HCT116 (cell line): ENCODE data around the gene EIPR1. TPM values are rescaled to one million over a fixed set of nuclear protein-coding genes. Genes with fewer than 3 reads are reported as not detected.

Source experiments
- ATAC-seq: fragments of 200-7000 bp; cut with Tn5 transposase; 2 replicates; pipeline ENCODE4 v1.9.1; 2020; ENCODE audit warnings: mild to moderate bottlenecking, moderate library complexity
- BruUV-seq: library from RNA; stranded (reverse); fragments of 400-500 nt; replicated peaks from 2 replicates; lab custom pipeline; 2021; lab: Mats Ljungman, UMichigan
- CTCF ChIA-PET: fragments of 300-600 bp; sonication (Branson Sonifier 250); formaldehyde crosslinking; loops from one replicate; lab custom pipeline; 2021; ENCODE audit warnings: antibody characterized with exemption; lab: Charles Lee
- POLR2A ChIA-PET: fragments of 300-600, 350-600 bp; sonication (Branson Sonifier 250); formaldehyde crosslinking; loops from one replicate; lab custom pipeline; 2021; ENCODE audit warnings: antibody characterized with exemption; lab: Charles Lee
- RAD21 ChIA-PET, 2 experiments: fragments of 300-600 bp; sonication (Branson Sonifier 250); formaldehyde crosslinking; loops; one replicate each; lab custom pipeline; 2023; ENCODE audit warnings: low total read pairs in 2 of 2; ENCODE audit not compliant: uncharacterized antibody in 2 of 2, unreplicated experiment in 2 of 2, low non-redundant PET in 1 of 2; lab: Charles Lee
- DNase-seq: peaks from one replicate; pipeline ENCODE4 v3.0.0-alpha.2; 2010; ENCODE audit warnings: low read depth, low spot score
- H2AFZ ChIP-seq: fragments of 200-600 bp; shearing (Covaris generic), sonication (generic); 2 replicates; pipeline ENCODE4 v1.6.1; 2017; ENCODE audit warnings: low read depth, mixed run types, mixed read lengths, antibody characterized with exemption, low read length; ENCODE audit not compliant: poor library complexity, severe bottlenecking
- H3K27ac ChIP-seq: 2 replicates; pipeline ENCODE4 v1.5.1; 2012; ENCODE audit warnings: low read depth, low read length
- H3K27me3 ChIP-seq: fragments of 200-600 bp; sonication (generic); 2 replicates; pipeline ENCODE4 v1.6.1; 2016; ENCODE audit warnings: mixed run types, low read length, mixed read lengths; ENCODE audit not compliant: insufficient read depth
- H3K36me3 ChIP-seq, 2 experiments: fragments of 200-500 bp in 1 of 2; fragments of 200-600 bp in 1 of 2; sonication (Bioruptor generic) in 1 of 2; sonication (generic) in 1 of 2; 2 replicates each; pipeline versions ENCODE4 v1.5.1 to v1.6.1; 2014 to 2016; ENCODE audit warnings: low read length in 2 of 2, inconsistent platforms in 1 of 2, mixed read lengths in 1 of 2, mixed run types in 1 of 2; ENCODE audit not compliant: insufficient read depth in 2 of 2, control insufficient read depth in 1 of 2
- H3K4me1 ChIP-seq, 2 experiments: fragments of 200-600 bp in 1 of 2; sonication (generic) in 1 of 2; 2 replicates each; pipeline versions ENCODE4 v1.5.1 to v1.6.1; 2012 to 2017; ENCODE audit warnings: low read length in 2 of 2, inconsistent platforms in 1 of 2, mild to moderate bottlenecking in 1 of 2, mixed read lengths in 1 of 2, mixed run types in 1 of 2, moderate library complexity in 1 of 2; ENCODE audit not compliant: insufficient read depth in 2 of 2, control insufficient read depth in 1 of 2
- H3K4me2 ChIP-seq: fragments of 200-600 bp; sonication (generic); 2 replicates; pipeline ENCODE4 v1.6.1; 2017; ENCODE audit warnings: mixed run types, low read length, mixed read lengths
- H3K4me3 ChIP-seq, 2 experiments: fragments of 200-600 bp in 1 of 2; sonication (generic) in 1 of 2; replicated peaks in 1 of 2; 2 replicates each; pipeline ENCODE4 v1.5.1; 2011 to 2016; ENCODE audit warnings: low read length in 2 of 2, control low read depth in 1 of 2, low read depth in 1 of 2, mild to moderate bottlenecking in 1 of 2, mixed read lengths in 1 of 2, mixed run types in 1 of 2
- H3K79me2 ChIP-seq: fragments of 200-600 bp; sonication (generic); 2 replicates; pipeline ENCODE4 v1.6.1; 2017; ENCODE audit warnings: mild to moderate bottlenecking, mixed run types, low read length, moderate library complexity, mixed read lengths; ENCODE audit not compliant: insufficient read depth
- H3K9ac ChIP-seq: fragments of 200-600 bp; sonication (generic); 2 replicates; pipeline ENCODE4 v1.6.1; 2016; ENCODE audit warnings: low read length, mixed read lengths
- H3K9me2 ChIP-seq: fragments of 200-600 bp; sonication (generic), shearing (Covaris generic); 2 replicates; pipeline ENCODE4 v1.6.1; 2017; ENCODE audit warnings: mixed run types, mild to moderate bottlenecking, moderate library complexity; ENCODE audit not compliant: insufficient read depth
- H3K9me3 ChIP-seq, 2 experiments: fragments of 200-500 bp in 1 of 2; fragments of 200-600 bp in 1 of 2; sonication (Bioruptor generic) in 1 of 2; sonication (generic) in 1 of 2; 2 replicates each; pipeline ENCODE4 v1.6.1; 2014 to 2017; ENCODE audit warnings: low read length in 2 of 2, mixed read lengths in 2 of 2, inconsistent platforms in 1 of 2, low read depth in 1 of 2, mild to moderate bottlenecking in 1 of 2, mixed run types in 1 of 2, moderate library complexity in 1 of 2; ENCODE audit not compliant: control insufficient read depth in 1 of 2, insufficient read depth in 1 of 2
- H4K20me1 ChIP-seq: fragments of 200-600 bp; sonication (generic), shearing (Covaris generic); 2 replicates; pipeline ENCODE4 v1.6.1; 2017; ENCODE audit warnings: mixed run types, mild to moderate bottlenecking, moderate library complexity; ENCODE audit not compliant: insufficient read depth
- CBX3 ChIP-seq: IDR thresholded peaks from 2 replicates; pipeline ENCODE4 v1.6.1; 2012; ENCODE audit warnings: low read depth
- CTCF ChIP-seq, 3 experiments: fragments of 200-600 bp in 1 of 3; sonication (generic) in 1 of 3; IDR thresholded peaks in 2 of 3; conservative IDR thresholded peaks in 1 of 3; 2 replicates each; pipeline ENCODE4 v1.5.1; 2012 to 2017; ENCODE audit warnings: low read depth in 2 of 3, low read length in 2 of 3, antibody characterized with exemption in 1 of 3, borderline replicate concordance in 1 of 3, control low read depth in 1 of 3, mild to moderate bottlenecking in 1 of 3, mixed read lengths in 1 of 3, mixed run types in 1 of 3, moderate library complexity in 1 of 3; ENCODE audit not compliant: insufficient read depth in 1 of 3
- EGR1 ChIP-seq: IDR thresholded peaks from 2 replicates; pipeline ENCODE4 v1.6.1; 2012; ENCODE audit warnings: low read depth
- ELF1 ChIP-seq: IDR thresholded peaks from 2 replicates; pipeline ENCODE4 v1.6.1; 2012; ENCODE audit warnings: low read depth, borderline replicate concordance
- FOSL1 ChIP-seq: IDR thresholded peaks from 2 replicates; pipeline ENCODE4 v1.6.1; 2012; ENCODE audit warnings: low read depth
- POLR2A ChIP-seq: IDR thresholded peaks from 2 replicates; pipeline ENCODE4 v1.7.0; 2011; ENCODE audit warnings: borderline replicate concordance; ENCODE audit not compliant: insufficient read depth, insufficient read length; ENCODE audit errors: extremely low read depth
- REST ChIP-seq: IDR thresholded peaks from 2 replicates; pipeline ENCODE4 v1.6.1; 2012; ENCODE audit warnings: low read depth
- SIN3A ChIP-seq: IDR thresholded peaks from 2 replicates; pipeline ENCODE4 v1.6.1; 2012; ENCODE audit warnings: low read depth
- SRF ChIP-seq: IDR thresholded peaks from 2 replicates; pipeline ENCODE4 v1.6.1; 2012; ENCODE audit warnings: low read depth
- YY1 ChIP-seq: IDR thresholded peaks from 2 replicates; pipeline ENCODE4 v1.6.1; 2011; ENCODE audit warnings: low read length, low read depth, moderate library complexity, mild to moderate bottlenecking; ENCODE audit not compliant: insufficient replicate concordance; ENCODE audit errors: extremely low read depth
- ZBTB33 ChIP-seq: IDR thresholded peaks from 2 replicates; pipeline ENCODE4 v1.6.1; 2011; ENCODE audit warnings: mild to moderate bottlenecking, low read length, moderate library complexity; ENCODE audit not compliant: insufficient replicate concordance; ENCODE audit errors: extremely low read depth
- ZNF274 ChIP-seq: fragments of 200-500 bp; sonication (Bioruptor generic); IDR thresholded peaks from 2 replicates; pipeline ENCODE4 v1.6.1; 2014; ENCODE audit warnings: mild to moderate bottlenecking, low read depth, low read length, inconsistent platforms
- intact Hi-C: fragments of 100-400 bp; cut with micrococcal nuclease; formaldehyde crosslinking; loops from 2 replicates; pipeline ENCODE4 v1.10.0; 2022
- total RNA-seq: library from RNA; stranded (reverse); gene quantifications from one replicate; pipeline ENCODE4 v1.2.1, GENCODE V29; 2021; ENCODE audit not compliant: unreplicated experiment

The EIPR1 gene
- total RNA-seq, 1 experiment from 2014 or later = 36.9 TPM

GRCh38 chr2:3379339-3379646 is 1.7 kb upstream of the EIPR1 start:
- Histone ChIP-seq H2AFZ (no peak overlapping the region), H3K27ac (peak overlapping the region; percentile 81)

GRCh38 chr2:3377279-3377611 is 373 bp downstream of the EIPR1 start:
- CTCF ChIA-PET = interaction anchor here (1.5 kb wide), 1 partner anchor 46 kb away, joined by 5 read pairs; no protein-coding TSS in a partner anchor
- intact Hi-C loops = no loop called here
- Histone ChIP-seq H3K9me3 (no peaks in the 10 kb centered on the region), H3K4me2 (peak overlapping the region; percentile 80), H3K36me3 (no peaks in the 10 kb centered on the region; a peak in 1 of 4 replicates), H3K9ac (peak overlapping the region; percentile 86), H3K4me1 (peaks cover 10 to 28% of the 10 kb centered on the region in 2 experiments; a peak in 3 of 4 replicates), H3K4me3 (peak overlapping the region; percentile 90 to 95), H3K27ac (peak overlapping the region; percentile 54), H3K79me2 (peaks cover 53% of the 10 kb centered on the region), H4K20me1 (no peaks in the 10 kb centered on the region), H3K9me2 (no peaks in the 10 kb centered on the region), H3K27me3 (no peaks in the 10 kb centered on the region), H2AFZ (no peak overlapping the region)
- ATAC-seq (peak; percentile 51), DNase-seq (peak; percentile 33)
- POLR2A ChIA-PET = interaction anchor here (0.8 to 1.2 kb wide), 2 partner anchors 141 to 201 kb away, joined by 3 to 4 read pairs; no protein-coding TSS in a partner anchor
- RAD21 ChIA-PET = no interaction called here
- TF ChIP-seq SRF (no peak), EGR1 (no peak), YY1 (no peak), FOSL1 (no peak), SIN3A (no peak; the same call in 1 of the 2 replicates), ZNF274 (no peak), CTCF (IDR thresholded peaks at IDR 0.05 in 2 of 3, conservative IDR thresholded peaks at IDR 0.05 in 1 of 3; ENCODE audit: borderline replicate concordance in 1 of 3, insufficient read depth in 1 of 3, low read depth in 2 of 3, low read length in 2 of 3) (no peak), ZBTB33 (no peak), REST (no peak), ELF1 (no peak)
- BruUV-seq = TSS peak; percentile 55

More at GRCh38 chr2:3379339-3379646, 1.7 kb upstream of the EIPR1 start:
- Histone ChIP-seq H3K9me2 (no peaks in the 10 kb centered on the region), H3K79me2 (peaks cover 65% of the 10 kb centered on the region), H3K4me3 (peak overlapping the region; percentile 90 to 95), H3K4me2 (peak overlapping the region; percentile 80), H3K9ac (peak overlapping the region; percentile 86), H3K4me1 (peaks cover 10 to 28% of the 10 kb centered on the region in 2 experiments; a peak in 3 of 4 replicates), H3K9me3 (no peaks in the 10 kb centered on the region), H3K27me3 (no peaks in the 10 kb centered on the region), H3K36me3 (no peaks in the 10 kb centered on the region; a peak in 1 of 4 replicates), H4K20me1 (no peaks in the 10 kb centered on the region)
- TF ChIP-seq CBX3 (0 out of 2 replicates have a peak, but pooled peaks have one; percentile 46), POLR2A (no peak)
- ChIA-PET POLR2A (no interaction called here), RAD21 (no interaction called here), CTCF (no interaction called here)
- BruUV-seq = no TSS peak
- ATAC-seq (no peak), DNase-seq (no peak)
- intact Hi-C loops = no loop called here
